GM12874 (cell line): ENCODE data around the gene SULT2B1.

ENCODE experiments used
- TF ChIP-seq, protein P1 (sequence below): IDR thresholded peaks from 2 replicates; pipeline ENCODE4 v1.5.1; 2011; ENCODE audit warnings: low read depth, mild to moderate bottlenecking, control low read depth, low read length, moderate library complexity; ENCODE audit not compliant: insufficient read depth

SULT2B1 gene

DNA sequence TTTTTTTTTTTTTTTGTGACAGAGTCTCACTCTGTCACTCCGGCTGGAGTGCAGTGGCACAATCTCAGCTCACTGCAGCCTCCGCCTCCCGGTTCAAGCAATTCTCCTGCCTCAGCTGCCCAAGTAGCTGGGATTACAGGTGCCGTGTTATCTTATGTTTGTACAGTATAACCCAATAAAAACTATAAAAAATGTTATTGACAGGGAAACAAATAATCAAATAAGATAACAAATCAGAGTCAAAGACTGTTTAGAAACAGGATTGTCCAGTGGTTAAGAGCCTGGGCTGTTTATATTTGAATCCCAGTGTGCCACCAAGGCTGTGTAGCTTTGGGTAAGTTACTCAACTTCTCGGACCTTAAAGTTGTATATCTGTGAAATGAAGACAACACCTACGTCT lies 21.2 kb upstream of the SULT2B1 start:
- TF ChIP-seq, protein P1, sequence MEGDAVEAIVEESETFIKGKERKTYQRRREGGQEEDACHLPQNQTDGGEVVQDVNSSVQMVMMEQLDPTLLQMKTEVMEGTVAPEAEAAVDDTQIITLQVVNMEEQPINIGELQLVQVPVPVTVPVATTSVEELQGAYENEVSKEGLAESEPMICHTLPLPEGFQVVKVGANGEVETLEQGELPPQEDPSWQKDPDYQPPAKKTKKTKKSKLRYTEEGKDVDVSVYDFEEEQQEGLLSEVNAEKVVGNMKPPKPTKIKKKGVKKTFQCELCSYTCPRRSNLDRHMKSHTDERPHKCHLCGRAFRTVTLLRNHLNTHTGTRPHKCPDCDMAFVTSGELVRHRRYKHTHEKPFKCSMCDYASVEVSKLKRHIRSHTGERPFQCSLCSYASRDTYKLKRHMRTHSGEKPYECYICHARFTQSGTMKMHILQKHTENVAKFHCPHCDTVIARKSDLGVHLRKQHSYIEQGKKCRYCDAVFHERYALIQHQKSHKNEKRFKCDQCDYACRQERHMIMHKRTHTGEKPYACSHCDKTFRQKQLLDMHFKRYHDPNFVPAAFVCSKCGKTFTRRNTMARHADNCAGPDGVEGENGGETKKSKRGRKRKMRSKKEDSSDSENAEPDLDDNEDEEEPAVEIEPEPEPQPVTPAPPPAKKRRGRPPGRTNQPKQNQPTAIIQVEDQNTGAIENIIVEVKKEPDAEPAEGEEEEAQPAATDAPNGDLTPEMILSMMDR, result no peak

DNA sequence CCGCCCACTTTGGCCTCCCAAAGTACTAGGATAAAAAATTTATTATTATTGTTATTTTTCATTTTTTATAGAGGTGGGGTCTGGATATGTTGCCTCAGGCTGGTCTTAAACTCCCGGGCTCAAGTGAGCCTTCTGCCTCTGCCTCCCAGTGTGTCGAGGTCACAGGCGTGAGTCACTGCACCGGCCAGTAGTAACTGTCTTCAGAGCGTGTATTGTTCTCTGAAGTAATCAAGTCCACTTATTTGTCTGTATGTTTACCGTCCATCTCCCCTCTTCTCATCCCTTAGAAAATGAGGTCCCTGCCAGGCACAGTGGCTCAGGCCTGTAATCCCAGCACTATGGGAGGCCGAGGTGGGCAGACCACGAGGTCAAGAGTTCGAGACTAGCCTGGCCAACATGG lies 18.2 kb upstream of the SULT2B1 start:
- TF ChIP-seq, protein P1, result no peak

DNA sequence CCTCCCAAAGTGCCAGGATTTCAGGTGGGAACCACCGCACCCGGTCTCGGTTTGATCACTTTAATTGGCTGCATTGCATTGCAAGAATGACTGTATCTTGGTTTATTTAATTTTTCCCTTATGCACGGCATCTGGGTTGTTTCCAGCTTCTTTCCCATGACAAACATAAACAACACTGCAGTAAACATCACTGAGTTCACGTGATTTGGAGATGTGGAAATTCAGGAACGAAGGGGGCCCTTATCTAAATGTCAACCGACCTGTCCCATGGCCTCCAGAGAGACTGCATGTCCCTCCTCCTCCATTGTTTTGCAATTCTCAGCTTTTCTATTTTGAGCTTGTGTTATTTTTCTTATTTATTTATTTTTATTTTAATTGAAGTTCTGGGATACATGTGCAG lies 14.4 kb upstream of the SULT2B1 start:
- TF ChIP-seq, protein P1, result no peak

DNA sequence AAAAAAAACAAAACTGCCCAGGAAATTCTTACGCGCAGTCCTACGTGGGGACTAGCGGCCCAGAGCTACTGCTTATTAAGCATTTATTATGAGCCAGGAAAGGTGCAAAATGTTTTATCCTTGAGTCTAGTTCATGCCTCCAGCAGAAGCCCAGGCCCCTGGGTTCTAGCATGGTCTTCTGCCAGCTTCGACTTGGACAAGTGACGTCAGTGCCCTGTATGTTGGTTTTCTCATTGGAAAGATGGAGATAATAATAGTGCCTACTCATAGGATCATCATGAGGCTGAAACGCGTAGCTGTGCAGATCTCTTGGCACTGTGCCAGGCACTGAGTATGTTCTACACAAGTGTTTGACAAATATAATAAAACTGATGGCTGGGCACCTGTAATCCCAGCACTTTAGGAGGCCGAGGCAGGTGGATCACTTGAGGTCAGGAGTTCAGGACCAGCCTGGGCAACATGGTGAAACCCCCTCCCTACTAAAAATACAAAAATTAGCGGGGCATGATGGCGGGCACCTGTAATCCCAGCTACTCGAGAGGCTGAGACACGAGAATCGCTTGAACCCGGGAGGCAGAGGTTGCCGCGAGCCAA lies 12.4 kb upstream of the SULT2B1 start:
- TF ChIP-seq, protein P1, result no peak

DNA sequence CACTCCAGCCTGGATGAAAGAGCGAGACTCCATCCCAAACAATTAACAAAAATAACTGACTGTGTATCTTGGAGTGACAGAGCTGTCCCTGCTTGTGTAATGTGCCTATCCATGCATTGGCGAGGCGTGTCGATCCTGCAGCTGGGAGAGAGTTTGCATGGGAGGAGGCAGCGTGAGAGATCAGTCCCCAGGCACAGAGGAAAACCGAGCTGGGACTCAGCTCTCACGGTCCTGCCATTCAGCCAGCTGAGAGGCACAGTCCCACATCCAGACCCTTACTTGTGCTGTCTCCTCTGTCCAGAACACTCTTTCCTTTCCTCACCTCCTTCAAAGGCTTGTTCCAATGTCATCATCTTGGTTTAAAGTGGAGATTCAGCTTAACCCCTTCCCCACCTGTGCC lies 11.9 kb upstream of the SULT2B1 start:
- TF ChIP-seq, protein P1, result no peak

- TF ChIP-seq, protein P1, result no peak
Observed at GRCh38 chr19:48541813-48542212, 10.2 kb upstream of the SULT2B1 start.

DNA sequence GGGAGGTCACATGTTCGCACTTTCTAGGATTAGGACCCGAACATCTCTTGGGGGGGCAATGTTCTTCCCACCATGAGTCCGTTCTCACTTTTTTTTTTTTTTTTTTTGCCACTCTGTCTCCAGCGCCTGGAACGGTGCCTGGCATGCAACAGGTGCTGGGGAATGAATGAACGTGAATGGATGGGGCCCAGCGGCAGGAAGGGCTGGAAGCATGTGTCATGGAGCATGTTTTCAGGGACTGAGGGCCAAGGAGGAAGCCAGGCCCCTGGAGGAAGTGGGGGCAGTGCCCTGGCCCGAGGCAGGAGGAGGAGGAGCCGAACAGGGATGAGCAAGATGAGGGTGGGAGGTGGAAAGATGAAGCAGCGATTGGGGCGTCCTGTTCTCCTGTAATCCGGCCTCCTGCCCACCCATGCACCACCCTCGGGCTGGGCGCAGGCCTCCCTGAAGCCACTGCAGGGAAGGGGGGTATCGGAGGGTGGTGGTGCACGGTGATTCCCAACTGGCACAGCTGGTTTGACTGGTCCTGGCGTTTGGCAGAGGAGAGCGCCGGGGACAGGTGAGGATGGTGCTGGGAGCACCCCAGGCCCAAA lies 8.8 kb upstream of the SULT2B1 start:
- TF ChIP-seq, protein P1, result no peak
